Amniotic stem cell (primary cell): ENCODE data around the gene METTL9.
"Not testable (repeated sequence)": the region's sequence is repeated elsewhere in the genome, so short reads cannot be mapped to it uniquely, and the experiment has no call there.

Experiments
- DNase-seq: peaks from one replicate; lab custom pipeline; 2025; lab: John Stamatoyannopoulos, UW

The METTL9 gene

GRCh38 chr16:21663889-21664647, 64.7 kb downstream of the METTL9 start, which contains the start of gene OTOA:
TSS of gene OTOA (plus strand) at chr16:21663968. CDS start at chr16:21678515, 14,547 bp downstream.
- DNase-seq, result no peak

DNA sequence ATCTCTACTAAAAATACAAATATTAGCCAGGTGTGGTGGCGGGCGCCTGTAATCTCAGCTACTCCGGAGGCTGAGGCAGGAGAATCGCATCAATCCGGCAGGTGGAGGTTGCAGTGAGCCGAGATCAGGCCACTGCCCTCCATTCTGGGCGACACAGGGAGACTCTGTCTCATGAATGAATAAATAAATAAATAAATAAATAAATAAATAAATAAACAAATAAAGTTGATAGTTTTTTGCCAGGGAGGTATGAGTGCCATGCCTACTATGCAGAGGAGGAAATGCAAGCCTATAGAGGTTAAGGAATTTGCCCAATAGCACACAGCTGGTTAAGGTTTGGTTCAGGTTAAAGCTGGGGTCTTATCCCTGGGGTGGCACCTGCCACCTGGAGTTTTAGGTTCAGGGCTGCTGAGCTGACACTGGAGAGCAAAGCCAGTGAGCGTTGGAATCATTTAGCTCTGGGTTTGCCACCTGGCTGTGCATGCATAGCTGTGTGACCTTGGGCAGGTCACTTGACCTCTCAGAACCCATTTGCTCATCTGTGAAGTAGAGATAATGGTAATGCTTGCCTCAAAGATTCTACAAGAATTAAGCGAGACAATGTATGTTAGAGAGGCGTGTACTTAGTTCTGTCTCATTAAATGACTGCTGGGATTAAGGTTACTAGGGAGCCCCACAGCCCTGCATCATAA, 65.6 kb downstream of the METTL9 start:
- DNase-seq, result no peak

- DNase-seq, result no peak
Observed at GRCh38 chr16:21666772-21667171, 67.4 kb downstream of the METTL9 start.

GRCh38 chr16:21667575-21667974, 68.2 kb downstream of the METTL9 start:
- no peak for DNase-seq

- no peak for DNase-seq
Observed at GRCh38 chr16:21673469-21673868, 74.1 kb downstream of the METTL9 start.

DNA sequence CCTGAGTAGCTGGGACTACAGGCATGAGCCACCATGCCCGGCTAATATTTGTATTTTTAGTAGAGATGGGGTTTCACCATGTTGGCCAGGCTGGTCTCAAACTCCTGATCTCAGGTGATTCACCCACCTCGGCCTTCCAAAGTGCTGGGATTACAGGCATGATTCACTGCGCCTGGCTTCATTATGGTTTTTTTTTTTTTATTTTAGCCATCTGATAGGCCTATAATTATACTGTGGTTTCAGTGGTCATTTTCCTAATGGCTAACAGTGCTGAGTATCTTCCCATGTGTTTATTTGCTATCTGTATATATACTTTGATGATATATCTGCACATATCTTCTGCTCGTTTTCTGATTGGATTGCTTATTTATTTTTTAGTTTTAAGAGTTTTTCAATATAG, 75.1 kb downstream of the METTL9 start:
- not testable (repeated sequence) for DNase-seq

DNA sequence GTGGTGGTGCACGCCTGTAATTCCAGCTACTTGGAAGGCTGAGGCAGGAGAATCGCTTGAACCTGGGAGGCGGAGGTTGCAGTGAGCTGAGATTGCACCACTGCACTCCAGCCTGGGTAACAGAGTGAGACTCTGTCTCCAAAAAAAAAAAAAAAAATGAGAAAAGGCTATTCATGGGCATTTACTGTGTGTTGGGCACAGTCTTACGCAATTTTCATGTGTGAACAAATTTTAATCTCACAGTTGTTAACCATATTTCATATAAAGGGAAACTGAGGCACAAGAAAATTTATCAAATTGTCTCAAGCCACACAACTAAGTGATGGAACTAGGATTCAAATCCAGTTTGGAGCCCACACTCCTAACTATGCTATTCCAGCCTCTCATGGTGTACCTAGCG, 81.3 kb downstream of the METTL9 start:
- DNase-seq, result not testable (repeated sequence)

- DNase-seq, result no peak
Observed at GRCh38 chr16:21683184-21683583, 83.8 kb downstream of the METTL9 start.

- no peak for DNase-seq
Observed at GRCh38 chr16:21684199-21684598, 84.8 kb downstream of the METTL9 start.

DNA sequence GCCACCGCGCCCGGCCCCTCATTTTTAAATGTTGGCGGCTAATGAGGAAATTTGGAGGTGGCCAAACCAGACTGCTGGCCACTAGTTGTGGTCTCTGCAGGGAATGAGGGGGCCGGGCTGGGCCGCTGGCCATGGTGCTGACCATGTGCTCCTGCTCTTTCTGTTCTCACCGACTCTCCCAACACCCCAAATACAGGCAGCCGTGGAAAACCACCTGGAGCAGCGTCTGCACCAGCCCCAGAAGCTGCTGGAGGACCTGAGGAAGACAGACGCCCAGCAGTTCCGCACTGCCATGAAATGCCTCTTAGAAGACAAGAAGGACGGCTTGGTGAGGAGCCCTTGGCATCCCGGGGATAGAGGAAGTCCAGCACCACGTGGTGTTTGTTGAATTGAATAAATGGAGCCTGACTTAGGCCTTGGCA, 85.7 kb downstream of the METTL9 start:
- no peak for DNase-seq

DNA sequence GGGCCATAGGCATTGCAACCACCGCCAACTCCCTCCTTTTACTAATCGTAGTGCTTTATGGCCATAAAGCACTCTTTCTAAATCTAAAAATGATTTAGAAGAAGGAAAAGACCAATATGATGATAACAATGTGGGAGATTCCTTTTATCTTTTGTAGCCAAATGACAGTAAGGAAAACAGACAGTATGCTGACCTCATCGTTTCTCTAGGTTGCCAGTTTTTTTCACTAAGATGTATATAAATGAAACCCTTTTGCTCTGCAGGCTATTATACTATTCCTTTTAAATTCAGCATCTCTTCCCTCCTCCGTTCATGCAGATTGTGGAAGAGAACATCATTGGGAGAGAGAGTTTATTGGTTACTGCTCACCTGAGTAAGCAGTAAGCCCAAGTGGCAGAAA, 89.7 kb downstream of the METTL9 start:
- no peak for DNase-seq

- not testable (repeated sequence) for DNase-seq
Observed at GRCh38 chr16:21690967-21691366, 91.6 kb downstream of the METTL9 start.

DNA sequence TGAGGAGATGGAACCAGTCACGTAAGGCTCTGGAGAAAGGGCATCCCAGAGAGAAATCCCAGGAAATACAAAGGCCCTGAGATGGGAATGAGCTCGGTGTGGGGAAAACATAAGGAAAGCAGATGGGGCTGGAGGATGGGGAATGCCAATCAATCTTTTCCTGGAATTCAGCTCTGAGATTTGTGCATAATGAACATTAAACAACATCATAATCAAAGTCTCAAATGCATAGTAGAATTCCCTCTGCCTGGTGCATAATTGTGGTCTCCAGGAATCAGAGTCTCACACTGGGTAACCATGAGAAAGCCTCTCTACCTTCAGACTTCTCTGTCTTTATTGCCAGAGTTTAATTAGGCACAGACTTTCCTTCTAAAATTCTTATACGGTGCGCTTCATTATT, 95.2 kb downstream of the METTL9 start:
- no peak for DNase-seq

DNA sequence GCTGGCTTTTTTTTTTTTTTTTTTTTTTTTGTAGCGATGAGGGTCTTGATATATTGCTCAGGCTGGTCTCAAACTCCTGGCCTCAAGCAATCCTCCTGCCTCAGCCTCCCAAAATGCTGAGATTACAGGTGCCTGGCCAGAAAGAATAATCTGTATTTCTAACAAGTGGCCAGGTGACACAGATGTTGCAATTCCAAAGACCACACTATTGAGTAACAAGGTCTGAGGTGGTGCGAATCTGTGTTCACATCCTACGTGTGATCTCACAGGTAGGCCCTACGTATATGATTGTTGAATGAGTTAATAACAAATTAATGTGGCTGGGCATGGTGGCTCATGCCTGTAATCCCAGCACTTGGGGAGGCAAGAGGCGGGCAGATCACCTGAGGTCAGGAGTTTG, 97.7 kb downstream of the METTL9 start:
- DNase-seq, result no peak

DNA sequence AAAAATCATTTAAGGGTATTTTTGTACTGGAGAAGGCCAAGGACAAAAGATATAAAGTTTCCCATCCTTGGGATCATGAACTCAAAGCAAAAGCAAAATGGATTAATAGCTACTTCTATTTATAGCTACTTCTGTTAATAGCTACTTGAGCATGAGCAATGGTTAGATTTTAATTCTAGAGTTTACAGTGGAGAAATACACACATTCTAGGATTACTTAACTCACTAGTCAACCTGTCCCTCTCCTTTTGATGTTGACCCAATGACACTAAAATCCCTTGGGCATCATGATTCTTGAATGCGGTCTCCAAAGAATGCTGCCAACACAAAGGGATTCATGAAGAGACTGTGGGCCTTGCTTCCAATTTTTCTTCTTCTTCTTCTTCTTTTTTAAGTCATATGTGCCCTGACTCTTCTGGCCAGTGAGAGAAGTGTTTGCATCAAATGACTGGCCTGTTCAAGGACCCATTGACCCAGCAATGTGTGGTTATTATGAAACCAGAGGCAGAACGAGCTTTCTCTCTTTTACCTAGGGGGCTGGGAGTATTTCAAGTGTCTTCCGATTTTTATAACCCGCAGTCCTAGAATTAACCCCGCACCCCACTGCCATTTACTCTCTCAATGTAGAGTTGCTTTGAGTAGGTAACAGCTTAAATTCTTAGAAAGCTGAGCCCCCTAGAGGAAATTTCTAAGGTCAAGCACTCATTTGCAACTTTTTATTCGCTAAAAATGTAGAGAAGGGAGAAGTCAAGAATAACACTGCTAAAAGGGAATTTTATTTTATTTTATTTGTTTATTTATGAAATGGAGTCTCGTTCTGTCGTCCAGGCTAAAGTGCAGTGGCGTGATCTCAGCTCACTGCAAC, 99.0 kb downstream of the METTL9 start:
- DNase-seq, result no peak

- no peak for DNase-seq
Observed at GRCh38 chr16:21701271-21701670, 101.9 kb downstream of the METTL9 start.

DNA sequence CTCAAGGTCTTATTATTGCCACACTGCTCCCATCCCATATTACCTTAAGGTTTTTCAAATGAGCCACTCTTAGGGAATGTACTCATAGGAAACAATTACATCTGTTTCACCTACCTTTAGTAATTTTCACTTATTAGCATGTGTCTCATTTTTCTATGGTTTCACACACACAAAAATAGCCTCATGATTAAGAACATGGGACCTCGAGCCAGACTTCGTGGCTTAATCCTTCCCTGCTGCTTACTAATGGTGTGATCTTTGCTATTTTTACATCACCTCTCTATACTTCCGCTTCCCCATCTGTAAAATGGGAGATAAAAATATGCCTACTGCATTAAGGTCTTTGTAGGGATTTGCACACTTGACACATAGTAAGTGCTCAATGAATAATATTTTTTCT, 102.9 kb downstream of the METTL9 start:
- no peak for DNase-seq

GRCh38 chr16:21703156-21703555, 103.8 kb downstream of the METTL9 start:
- no peak for DNase-seq

- DNase-seq, result no peak
Observed at GRCh38 chr16:21703589-21704174, 104.3 kb downstream of the METTL9 start.

DNA sequence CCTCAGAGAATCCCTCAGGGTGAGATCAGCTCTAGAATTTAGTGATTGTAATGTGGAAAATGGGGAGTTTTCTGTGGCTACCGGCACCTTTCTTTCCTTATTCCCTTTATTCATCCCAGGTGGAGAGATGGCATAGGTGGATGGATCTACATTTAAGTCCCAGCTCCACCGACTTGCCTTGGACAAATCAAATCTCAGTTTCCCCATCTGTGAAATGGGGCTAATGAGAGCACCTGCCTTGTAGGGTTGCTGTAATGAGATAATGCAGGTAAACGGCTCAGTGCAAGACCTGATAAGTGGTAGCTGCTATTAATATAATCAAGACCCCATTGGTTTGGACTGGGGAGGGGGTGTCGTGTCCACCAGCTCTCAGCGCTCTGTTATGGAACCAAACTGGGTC, 104.9 kb downstream of the METTL9 start:
- no peak for DNase-seq

DNA sequence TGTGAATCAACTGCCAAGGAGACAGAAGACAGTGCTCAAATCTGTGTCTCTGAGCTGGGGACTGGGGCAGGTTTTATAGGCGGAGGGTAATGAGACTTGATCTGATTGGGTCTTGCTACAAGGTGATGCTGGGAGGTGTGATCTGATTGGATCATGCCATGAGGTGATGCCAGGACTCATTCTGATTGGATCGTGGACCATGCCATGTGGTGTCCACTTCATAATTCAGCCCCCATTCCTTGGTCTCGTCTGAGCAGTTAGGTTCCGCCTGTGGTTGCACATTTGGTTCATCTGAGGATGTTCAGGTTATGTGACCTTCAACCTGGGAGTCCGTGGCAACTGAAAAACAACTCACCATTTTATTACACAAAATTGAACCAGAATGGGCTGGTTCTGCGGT, 105.4 kb downstream of the METTL9 start:
- no peak for DNase-seq
